Muscle layer of duodenum (tissue), 2 donors: ENCODE measurements around the gene SLC4A3.
"Not testable (repeated sequence)": the region's sequence is repeated elsewhere in the genome, so short reads cannot be mapped to it uniquely, and the experiment has no call there.

Experiments
- H3K27ac ChIP-seq: one replicate; pipeline ENCODE4 v1.7.0; 2013; ENCODE audit warnings: mild to moderate bottlenecking, low read length
- H3K27me3 ChIP-seq: one replicate; pipeline ENCODE4 v1.7.0; 2013; ENCODE audit warnings: low read depth, mild to moderate bottlenecking, control low read depth, low read length
- H3K36me3 ChIP-seq, 2 donors: one replicate each; pipeline ENCODE4 v1.7.0; 2013; ENCODE audit warnings: low read length in 2 of 2, control low read depth in 1 of 2, mild to moderate bottlenecking in 1 of 2; ENCODE audit not compliant: insufficient read depth in 2 of 2, control insufficient read depth in 1 of 2
- H3K4me1 ChIP-seq, 2 donors: one replicate each; pipeline ENCODE4 v1.7.0; 2013; ENCODE audit warnings: low read length in 2 of 2, mild to moderate bottlenecking in 2 of 2, control low read depth in 1 of 2, moderate library complexity in 1 of 2; ENCODE audit not compliant: insufficient read depth in 2 of 2, control insufficient read depth in 1 of 2
- H3K4me3 ChIP-seq, 2 donors: one replicate each; pipeline ENCODE4 v1.7.0; 2013; ENCODE audit warnings: low read length in 2 of 2, low read depth in 1 of 2, mild to moderate bottlenecking in 1 of 2
- H3K9me3 ChIP-seq, 2 donors: one replicate each; pipeline ENCODE4 v1.7.0; 2013; ENCODE audit warnings: low read length in 2 of 2, control low read depth in 1 of 2, mild to moderate bottlenecking in 1 of 2; ENCODE audit not compliant: control insufficient read depth in 1 of 2
- donor health status: healthy.

The SLC4A3 gene

GRCh38 chr2:219679041-219679440 lies 51.6 kb downstream of the SLC4A3 start:
- Histone ChIP-seq H3K9me3 (no peaks in the 10 kb centered on the region), H3K27me3 (no peaks in the 10 kb centered on the region), H3K27ac (no peak overlapping the region)

DNA sequence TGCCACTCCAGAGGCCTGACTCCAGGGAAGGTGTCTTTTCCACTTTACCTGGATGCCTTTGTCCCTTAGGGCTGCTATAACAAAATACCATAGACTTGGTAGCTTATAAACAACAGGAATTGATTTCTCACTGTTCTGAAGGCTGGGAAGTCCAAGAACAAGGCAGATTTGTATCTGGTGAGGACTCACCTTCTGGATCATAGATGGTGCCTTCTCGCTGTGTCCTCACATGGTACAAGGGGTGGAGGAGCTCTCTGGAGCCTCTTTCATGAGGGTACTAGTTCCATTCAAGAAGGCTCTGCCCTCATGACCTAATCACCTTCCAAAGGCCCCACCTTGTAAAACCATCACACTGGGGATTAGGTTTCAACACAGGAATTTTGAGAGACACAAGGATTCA lies 52.1 kb downstream of the SLC4A3 start:
- Histone ChIP-seq H3K36me3 (no peaks in the 10 kb centered on the region), H3K9me3 (no peaks in the 10 kb centered on the region), H3K4me1 (no peaks in the 10 kb centered on the region), H3K4me3 (no peak overlapping the region), H3K27ac (no peak overlapping the region), H3K27me3 (no peaks in the 10 kb centered on the region)

More at GRCh38 chr2:219679041-219679440, 51.6 kb downstream of the SLC4A3 start:
- no peaks in the 10 kb centered on the region for H3K4me1 ChIP-seq
- H3K36me3 ChIP-seq: no peaks in the 10 kb centered on the region
- no peak overlapping the region for H3K4me3 ChIP-seq

DNA sequence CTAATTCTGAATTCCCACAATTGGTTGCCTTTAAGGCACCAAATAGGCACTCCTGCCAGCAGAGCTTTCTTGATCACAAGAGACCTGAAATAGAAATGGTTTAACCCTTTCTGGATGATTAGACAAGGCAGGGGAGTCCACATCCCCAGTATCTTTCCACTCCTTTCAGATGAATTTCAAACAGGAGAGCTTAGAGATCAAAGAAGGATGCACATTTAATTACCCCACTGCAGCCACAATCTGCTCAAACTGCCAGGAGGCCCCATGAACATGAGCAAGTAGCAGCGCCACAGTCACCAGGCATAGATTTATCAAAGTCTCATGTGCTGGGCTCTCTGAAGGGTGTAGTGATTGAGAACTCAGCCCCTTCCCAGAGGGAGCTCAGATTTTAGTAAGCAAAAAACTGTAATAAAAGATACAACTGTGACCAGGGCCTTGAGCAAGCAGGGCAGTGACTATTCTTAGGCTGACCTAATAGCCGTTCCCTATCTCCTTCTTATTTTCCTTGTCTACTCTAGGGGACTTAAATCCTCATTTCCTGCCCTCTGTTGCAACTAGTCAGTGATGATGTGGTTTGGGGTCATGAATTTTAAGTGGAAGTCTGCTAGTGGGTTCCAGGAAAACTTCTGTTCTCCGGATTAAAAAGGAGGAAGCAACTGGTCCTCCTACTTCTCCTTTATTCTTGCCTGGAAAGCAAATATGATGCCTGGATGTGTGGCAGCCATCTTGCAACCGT lies 53.7 kb downstream of the SLC4A3 start:
- Histone ChIP-seq H3K4me1 (no peaks in the 10 kb centered on the region), H3K27me3 (no peaks in the 10 kb centered on the region), H3K4me3 (no peak overlapping the region), H3K27ac (no peak overlapping the region), H3K9me3 (no peaks in the 10 kb centered on the region), H3K36me3 (no peaks in the 10 kb centered on the region)

GRCh38 chr2:219681694-219682300 lies 54.4 kb downstream of the SLC4A3 start:
- Histone ChIP-seq H3K27ac (no peak overlapping the region), H3K4me3 (no peak overlapping the region)

DNA sequence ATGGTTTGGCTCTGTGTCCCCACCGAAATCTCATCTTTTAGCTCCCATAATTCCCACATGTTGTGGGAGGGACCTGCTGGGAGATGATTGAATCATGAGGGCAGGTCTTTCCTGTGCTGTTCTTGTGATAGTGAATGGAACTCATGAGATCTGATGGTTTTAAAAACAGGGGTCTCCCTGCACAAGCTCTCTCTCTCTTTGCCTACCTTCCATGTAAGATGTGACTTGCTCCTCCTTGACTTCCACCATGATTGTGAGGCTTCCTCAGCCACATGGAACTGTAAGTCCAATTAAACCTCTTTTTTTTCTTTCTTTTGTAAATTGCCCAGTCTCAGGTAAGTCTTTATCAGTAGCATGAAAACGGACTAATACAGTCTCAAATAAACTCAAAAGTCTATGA lies 56.0 kb downstream of the SLC4A3 start:
- not testable (repeated sequence) for H3K4me1 ChIP-seq, H3K9me3 ChIP-seq, H3K27ac ChIP-seq, H3K36me3 ChIP-seq, H3K27me3 ChIP-seq, H3K4me3 ChIP-seq

More at GRCh38 chr2:219681694-219682300, 54.4 kb downstream of the SLC4A3 start:
- H3K36me3 ChIP-seq: no peaks in the 10 kb centered on the region
- no peaks in the 10 kb centered on the region for H3K4me1 ChIP-seq
- no peaks in the 10 kb centered on the region for H3K27me3 ChIP-seq
- H3K9me3 ChIP-seq: no peaks in the 10 kb centered on the region

- H3K36me3 ChIP-seq: no peaks in the 10 kb centered on the region
- H3K27ac ChIP-seq: peak overlapping the region; percentile 63
- peak overlapping the region; percentile 37 to 66 for H3K4me3 ChIP-seq
These were observed 57.6 kb downstream of the SLC4A3 start for GRCh38 chr2:219684721-219685689.

DNA sequence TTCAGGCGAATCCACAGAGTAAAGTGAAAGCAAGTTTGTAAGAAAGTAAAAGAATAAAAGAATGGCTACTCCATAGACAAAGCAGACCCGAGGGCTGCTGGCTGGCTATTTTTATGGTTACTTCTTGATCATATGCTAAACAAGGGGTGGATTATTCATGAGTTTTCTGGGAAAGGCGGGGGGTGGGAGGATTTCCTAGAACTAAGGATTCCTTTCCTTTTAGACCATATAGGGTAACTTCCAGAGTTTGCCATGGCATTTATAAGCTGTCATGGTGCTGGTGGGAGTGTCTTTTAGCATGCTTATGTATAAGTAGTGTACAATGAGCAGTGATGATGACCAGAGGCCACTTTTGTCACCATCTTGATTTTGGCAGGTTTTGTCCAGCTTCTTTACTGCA lies 59.8 kb downstream of the SLC4A3 start:
- Histone ChIP-seq H3K4me1 (peaks cover 0 to 5% of the 10 kb centered on the region in 2 donors), H3K4me3 (no peak overlapping the region), H3K9me3 (no peaks in the 10 kb centered on the region), H3K27me3 (no peaks in the 10 kb centered on the region), H3K27ac (no peak overlapping the region), H3K36me3 (no peaks in the 10 kb centered on the region)

More at GRCh38 chr2:219684721-219685689, 57.6 kb downstream of the SLC4A3 start:
- Histone ChIP-seq H3K27me3 (no peaks in the 10 kb centered on the region), H3K4me1 (peaks cover 0 to 5% of the 10 kb centered on the region in 2 donors), H3K9me3 (no peaks in the 10 kb centered on the region)

DNA sequence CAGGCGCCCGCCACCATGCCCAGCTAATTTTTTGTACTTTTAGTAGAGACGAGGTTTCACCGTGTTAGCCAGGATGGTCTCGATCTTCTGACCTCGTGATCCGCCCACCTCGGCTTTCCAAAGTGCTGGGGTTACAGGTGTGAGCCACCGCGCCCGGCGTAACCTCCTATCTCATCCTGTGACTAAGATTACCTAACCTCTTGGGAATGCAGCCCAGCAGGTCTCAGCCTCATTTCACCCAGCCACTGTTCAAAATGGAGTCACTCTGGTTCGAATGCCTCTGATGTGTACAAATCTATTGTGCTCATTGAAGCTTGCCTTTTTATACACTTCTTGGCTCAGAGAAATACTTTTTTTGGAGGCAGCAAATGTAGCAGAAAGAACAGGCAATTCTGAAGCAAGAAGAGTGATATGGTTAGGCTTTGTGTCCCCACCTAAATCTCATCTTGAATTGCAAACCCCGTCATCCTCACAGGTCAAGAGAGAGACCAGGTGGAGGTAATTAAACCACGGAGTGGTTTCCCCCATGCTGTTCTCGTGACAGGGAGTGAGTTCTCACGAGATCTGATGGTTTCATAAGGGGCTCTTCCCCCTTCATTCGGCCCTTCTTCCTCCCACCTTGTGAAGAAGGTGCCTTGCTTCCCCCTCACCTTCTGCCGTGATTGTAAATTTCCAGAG lies 60.6 kb downstream of the SLC4A3 start:
- no peak overlapping the region for H3K4me3 ChIP-seq
- no peaks in the 10 kb centered on the region for H3K36me3 ChIP-seq
- no peaks in the 10 kb centered on the region for H3K27me3 ChIP-seq
- H3K27ac ChIP-seq: no peak overlapping the region
- H3K4me1 ChIP-seq: peaks cover 0 to 5% of the 10 kb centered on the region in 2 donors
- H3K9me3 ChIP-seq: no peaks in the 10 kb centered on the region

- Histone ChIP-seq H3K36me3 (no peaks in the 10 kb centered on the region), H3K27me3 (no peaks in the 10 kb centered on the region), H3K9me3 (no peaks in the 10 kb centered on the region), H3K27ac (no peak overlapping the region), H3K4me3 (no peak overlapping the region), H3K4me1 (peaks cover 0 to 5% of the 10 kb centered on the region in 2 donors)
These were observed 61.4 kb downstream of the SLC4A3 start for GRCh38 chr2:219688560-219689445.
